ENCODE data around the gene CSNK2A2.

GRCh38 chr16:58211846-58212245 lies 13.9 kb upstream of the CSNK2A2 start:
- TF ChIP-seq POLR2A (IDR thresholded peaks at IDR 0.05; ENCODE audit: low read depth, low read length) (no peak), CTCF (IDR thresholded peaks at IDR 0.05; ENCODE audit: extremely low read depth in 1 of 2, insufficient read depth in 1 of 2, low read depth in 1 of 2, low read length in 2 of 2) (no peak), POLR2AphosphoS5 (IDR thresholded peaks at IDR 0.05; ENCODE audit: insufficient read depth, low read depth, low read length) (no peak), EZH2 (IDR thresholded peaks at IDR 0.05; ENCODE audit: borderline replicate concordance, low read depth, low read length, severe bottlenecking) (no peak), MYC (IDR thresholded peaks at IDR 0.05; ENCODE audit: low read depth, low read length) (no peak), MAX (IDR thresholded peaks at IDR 0.05; ENCODE audit: insufficient read depth, insufficient read length) (no peak), JUN (IDR thresholded peaks at IDR 0.05; ENCODE audit: borderline replicate concordance, insufficient read depth, insufficient read length, low read depth) (no peak)

All from endothelial cell of umbilical vein (primary cell).